A549 (cell line): ENCODE data around the gene MYL6. TPM values are rescaled to one million over a fixed set of nuclear protein-coding genes. Genes with fewer than 3 reads are reported as not detected.

Experiments used
- ATAC-seq, 2 experiments: fragments of 200-7000 bp in 1 of 2; fragments of >200 bp in 1 of 2; cut with Nextera tagmentation in 1 of 2; cut with Tn5 transposase in 1 of 2; 3 replicates each; pipeline versions ENCODE4 v1.8.0 to v1.9.1; 2018 to 2020; ENCODE audit warnings: mild to moderate bottlenecking in 1 of 2, moderate library complexity in 1 of 2
- CTCF ChIA-PET: fragments of 300-600 bp; sonication (Branson Sonifier 250); formaldehyde crosslinking; extraction: SDS; loops from one replicate; lab custom pipeline; 2021; ENCODE audit warnings: antibody characterized with exemption, inconsistent platforms; lab: Yijun Ruan, JAX
- POLR2A ChIA-PET: fragments of 350-600 bp; formaldehyde crosslinking; extraction: SDS; loops from one replicate; lab custom pipeline; 2021; ENCODE audit warnings: antibody characterized with exemption, inconsistent platforms; lab: Yijun Ruan, JAX
- DNase-seq, 2 experiments: peaks; one replicate each; pipeline versions ENCODE4 v3.0.0 to v3.0.0-alpha.2; 2011 to 2016; ENCODE audit warnings: low read depth in 1 of 2, low spot score in 1 of 2
- FAIRE-seq: peaks from 2 replicates; lab custom pipeline; 2011; peaks lifted over from hg19 to GRCh38; lab: Jason Lieb, UNC
- H3K27ac ChIP-seq, 2 experiments: fragments of >200 bp; sonication (Bioruptor Twin); formaldehyde crosslinking; 3 replicates each; pipeline ENCODE4 v1.5.1; 2016 to 2017
- H3K4me1 ChIP-seq: fragments of >200 bp; sonication (Bioruptor Twin); formaldehyde crosslinking; 3 replicates; pipeline ENCODE4 v1.6.1; 2016
- H3K4me2 ChIP-seq: fragments of >200 bp; sonication (Bioruptor Twin); formaldehyde crosslinking; 3 replicates; pipeline ENCODE4 v1.6.1; 2016
- H3K4me3 ChIP-seq: fragments of >200 bp; sonication (Bioruptor Twin); formaldehyde crosslinking; 3 replicates; pipeline ENCODE4 v1.5.1; 2016
- H3K9me3 ChIP-seq: fragments of >200 bp; sonication (Bioruptor Twin); formaldehyde crosslinking; 3 replicates; pipeline ENCODE4 v1.6.1; 2016
- CHD2 ChIP-seq: fragments of 150-350 bp; IDR thresholded peaks from 2 replicates; pipeline ENCODE4 v1.6.1; 2014; ENCODE audit warnings: low read length; ENCODE audit not compliant: partially characterized antibody
- CHD4 ChIP-seq: fragments of 200-600 bp; sonication (generic); IDR thresholded peaks from 2 replicates; pipeline ENCODE4 v1.6.1; 2016; ENCODE audit warnings: antibody characterized with exemption, mild to moderate bottlenecking, borderline replicate concordance
- EP300 ChIP-seq, 2 experiments: fragments of >200 bp; sonication (Bioruptor Twin); formaldehyde crosslinking; IDR thresholded peaks; 2 replicates in 1 of 2; 3 replicates in 1 of 2; pipeline ENCODE4 v1.6.1; 2016 to 2017
- ESRRA ChIP-seq: fragments of 150-350 bp; IDR thresholded peaks from 2 replicates; pipeline ENCODE4 v1.6.1; 2014; ENCODE audit warnings: mild to moderate bottlenecking, low read length, borderline replicate concordance
- FOSB ChIP-seq: fragments of 250-450 bp; sonication (Bioruptor Pico); IDR thresholded peaks from 2 replicates; pipeline ENCODE4 v1.5.0; 2020; ENCODE audit warnings: mild to moderate bottlenecking, moderate library complexity
- FOXS1 ChIP-seq: fragments of 250-450 bp; sonication (Bioruptor Pico); IDR thresholded peaks from 2 replicates; pipeline ENCODE4 v1.5.0; 2020; ENCODE audit warnings: mild to moderate bottlenecking, moderate library complexity
- GATA3 ChIP-seq: IDR thresholded peaks from 2 replicates; pipeline ENCODE4 v1.6.1; 2012; ENCODE audit warnings: borderline replicate concordance
- HEYL ChIP-seq: fragments of 250-450 bp; sonication (Bioruptor Pico); IDR thresholded peaks from 2 replicates; pipeline ENCODE4 v1.8.0; 2021; ENCODE audit warnings: mild to moderate bottlenecking, moderate library complexity
- HOXB13 ChIP-seq: fragments of 250-450 bp; sonication (Bioruptor Pico); IDR thresholded peaks from 2 replicates; pipeline ENCODE4 v1.5.0; 2020; ENCODE audit warnings: low read depth, mild to moderate bottlenecking, moderate library complexity
- HOXB5 ChIP-seq: fragments of 250-450 bp; sonication (Bioruptor Pico); IDR thresholded peaks from 2 replicates; pipeline ENCODE4 v1.5.0; 2020; ENCODE audit warnings: mild to moderate bottlenecking, moderate library complexity
- KDM5A ChIP-seq: fragments of 200-600 bp; sonication (generic); IDR thresholded peaks from 2 replicates; pipeline ENCODE4 v1.6.1; 2016; ENCODE audit warnings: antibody characterized with exemption, mild to moderate bottlenecking
- POLR2A ChIP-seq: IDR thresholded peaks from 2 replicates; pipeline ENCODE4 v1.6.1; 2012; ENCODE audit warnings: mild to moderate bottlenecking, low read length
- RAD21 ChIP-seq, 2 experiments: fragments of >200 bp in 1 of 2; sonication (Bioruptor Twin) in 1 of 2; formaldehyde crosslinking in 1 of 2; IDR thresholded peaks in 1 of 2; conservative IDR thresholded peaks in 1 of 2; 2 replicates in 1 of 2; 3 replicates in 1 of 2; pipeline ENCODE4 v1.6.1; 2012 to 2018; ENCODE audit warnings: inconsistent platforms in 1 of 2
- RFX5 ChIP-seq: fragments of 450-650 bp; IDR thresholded peaks from 2 replicates; pipeline ENCODE4 v1.7.1; 2014; ENCODE audit warnings: antibody characterized with exemption, mild to moderate bottlenecking, moderate library complexity
- RNF2 ChIP-seq: fragments of 200-600 bp; sonication (generic); IDR thresholded peaks from 2 replicates; pipeline ENCODE4 v1.6.1; 2016; ENCODE audit warnings: low read depth, mild to moderate bottlenecking, antibody characterized with exemption, moderate library complexity, borderline replicate concordance
- TFCP2L1 ChIP-seq: fragments of 250-450 bp; sonication (Bioruptor Pico); IDR thresholded peaks from 2 replicates; pipeline ENCODE4 v1.5.0; 2021; ENCODE audit warnings: mild to moderate bottlenecking
- ZFP36 ChIP-seq: fragments of 450-650 bp; IDR thresholded peaks from 2 replicates; pipeline ENCODE4 v1.6.1; 2014; ENCODE audit warnings: borderline replicate concordance; ENCODE audit not compliant: partially characterized antibody
- WGBS: methylation state at CpG from one replicate; pipeline ENCODE4 v1.1.6; 2017; ENCODE audit errors: missing lambda C conversion rate; 5-methylcytosine and 5-hydroxymethylcytosine counted together
- polyA plus RNA-seq, 4 experiments: library from polyadenylated mRNA; depleted of rRNA in 3 of 4; stranded (reverse); fragments of >200 nt; fragmentation: RNase III in 1 of 4; extraction: RNeasy Plus Mini Kit Qiagen cat#74134 plus additional on column Dnase treatment in 1 of 4; gene quantifications; 2 replicates in 3 of 4; 3 replicates in 1 of 4; pipeline ENCODE4 v1.2.3, GENCODE V29; 2011 to 2017
- TF ChIP-seq, protein P1 (sequence below): fragments of 250-450 bp; sonication (Bioruptor Pico); IDR thresholded peaks from 2 replicates; pipeline ENCODE4 v1.5.0; 2020; ENCODE audit warnings: low read depth, mild to moderate bottlenecking, moderate library complexity
- TF ChIP-seq, protein P2 (sequence below): IDR thresholded peaks from 2 replicates; pipeline ENCODE4 v1.6.1; 2012; ENCODE audit warnings: low read depth, borderline replicate concordance
- TF ChIP-seq, protein P3 (sequence below): fragments of 250-450 bp; sonication (Bioruptor Pico); IDR thresholded peaks from 2 replicates; pipeline ENCODE4 v1.5.0; 2021; ENCODE audit warnings: mild to moderate bottlenecking, moderate library complexity, borderline replicate concordance

MYL6 gene
- polyA plus RNA-seq, 2 of the 4 experiments (the other 2 are of a cell fraction) = 2,307 to 3,268 TPM

DNA sequence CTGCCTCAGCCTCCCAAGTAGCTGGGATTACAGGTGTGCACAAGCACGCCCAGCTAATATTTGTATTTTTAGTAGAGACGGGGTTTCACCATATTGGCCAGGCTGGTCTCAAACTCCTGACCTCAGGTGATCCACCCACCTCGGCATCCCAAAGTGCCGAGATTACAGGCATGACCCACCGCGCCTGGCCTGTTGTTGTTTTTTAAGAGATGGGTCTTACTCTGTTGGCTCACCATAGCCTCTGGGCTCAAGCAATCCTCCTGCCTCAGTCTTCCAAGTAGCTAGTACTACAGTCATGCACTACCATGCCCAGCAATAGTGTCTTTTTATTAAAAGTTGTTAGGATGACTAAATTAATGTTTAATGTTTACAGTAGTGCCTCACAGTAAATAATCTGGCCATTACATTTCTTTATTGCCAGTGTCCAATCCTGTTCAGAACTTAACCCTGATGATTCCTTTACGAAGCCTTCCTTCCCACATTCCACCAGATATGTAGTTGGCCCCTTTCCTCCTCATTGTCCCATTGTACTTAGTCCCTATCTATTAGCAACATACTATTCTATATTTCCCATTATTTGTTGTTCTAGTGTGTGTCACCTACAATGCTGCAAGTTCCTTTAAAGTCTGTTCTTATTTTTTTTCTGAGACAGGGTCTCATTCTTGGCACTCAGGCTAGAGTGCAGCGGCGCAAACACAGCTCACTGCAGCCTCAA, 39.9 kb downstream of the MYL6 start:
- H3K27ac ChIP-seq = no peak overlapping the region
- POLR2A ChIA-PET = no interaction called here
- TF ChIP-seq TFCP2L1 (CRISPR knock-in tag) = no peak
- no peak for TF ChIP-seq FOXS1 (CRISPR knock-in tag)
- TF ChIP-seq FOSB = no peak
- TF ChIP-seq ZFP36 = no peak
- TF ChIP-seq RNF2 = no peak
- no peak for TF ChIP-seq HEYL (CRISPR knock-in tag)
- TF ChIP-seq, protein P1, sequence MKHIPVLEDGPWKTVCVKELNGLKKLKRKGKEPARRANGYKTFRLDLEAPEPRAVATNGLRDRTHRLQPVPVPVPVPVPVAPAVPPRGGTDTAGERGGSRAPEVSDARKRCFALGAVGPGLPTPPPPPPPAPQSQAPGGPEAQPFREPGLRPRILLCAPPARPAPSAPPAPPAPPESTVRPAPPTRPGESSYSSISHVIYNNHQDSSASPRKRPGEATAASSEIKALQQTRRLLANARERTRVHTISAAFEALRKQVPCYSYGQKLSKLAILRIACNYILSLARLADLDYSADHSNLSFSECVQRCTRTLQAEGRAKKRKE (CRISPR knock-in tag) = no peak
- TF ChIP-seq RFX5 = no peak
- no peak for TF ChIP-seq CHD2
- TF ChIP-seq RAD21 (conservative IDR thresholded peaks at IDR 0.05 in 1 of 2, IDR thresholded peaks at IDR 0.05 in 1 of 2) = no peak
- TF ChIP-seq GATA3 = no peak
- TF ChIP-seq, all 56 proteins: peak for 0
- CTCF ChIA-PET = interaction anchor here (1.0 to 6.3 kb wide), 7 partner anchors 8 to 78 kb away, joined by 3 to 46 read pairs (median 9); partner anchors contain the start of genes ANKRD52, RNF41 and SMARCC2
- ATAC-seq (no peak), FAIRE-seq (no peak), DNase-seq (no peak)
- H3K4me2 ChIP-seq = no peak overlapping the region
- no peaks in the 10 kb centered on the region for H3K9me3 ChIP-seq
- WGBS = 80% methylated on average over 9 of the region's 9 CpGs
- H3K4me1 ChIP-seq = no peaks in the 10 kb centered on the region
- no peak overlapping the region for H3K4me3 ChIP-seq

DNA sequence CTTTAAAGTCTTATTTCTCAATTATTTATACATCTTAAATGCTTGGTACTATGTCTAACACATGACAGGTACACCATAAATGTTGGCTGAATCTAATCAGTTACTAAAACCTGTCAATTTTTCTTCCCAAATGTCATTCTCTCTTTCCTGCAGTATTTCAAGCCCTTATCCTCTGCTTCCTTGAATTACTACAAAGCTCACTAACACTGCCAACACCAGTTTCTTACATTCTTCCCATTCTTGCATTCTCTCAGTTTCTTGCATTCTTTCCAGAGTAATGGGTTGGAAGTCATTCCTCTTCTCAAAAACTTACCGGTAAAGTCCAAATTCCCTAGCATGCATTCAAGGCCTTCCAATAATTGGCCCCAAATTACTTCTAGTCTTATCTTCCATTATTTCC, 40.7 kb downstream of the MYL6 start:
- no peak for FAIRE-seq
- ChIA-PET CTCF (interaction anchor here (0.9 to 6.3 kb wide), 4 partner anchors 7 to 23 kb away, joined by 3 to 46 read pairs (median 13); partner anchors contain the start of genes RNF41 and SMARCC2), POLR2A (no interaction called here)
- DNase-seq = no peak
- Histone ChIP-seq H3K4me2 (no peak overlapping the region), H3K9me3 (no peaks in the 10 kb centered on the region), H3K27ac (no peak overlapping the region), H3K4me1 (no peaks in the 10 kb centered on the region), H3K4me3 (no peak overlapping the region)
- 74% methylated on average over 1 of the region's 1 CpG for WGBS
- no peak for ATAC-seq
- TF ChIP-seq HOXB13 (CRISPR knock-in tag) (no peak), EP300 (IDR thresholded peaks at IDR 0.05) (no peak), KDM5A (no peak), HOXB5 (CRISPR knock-in tag) (no peak), ESRRA (no peak), POLR2A (no peak), CHD4 (no peak), CHD2 (no peak)
- TF ChIP-seq, protein P2, sequence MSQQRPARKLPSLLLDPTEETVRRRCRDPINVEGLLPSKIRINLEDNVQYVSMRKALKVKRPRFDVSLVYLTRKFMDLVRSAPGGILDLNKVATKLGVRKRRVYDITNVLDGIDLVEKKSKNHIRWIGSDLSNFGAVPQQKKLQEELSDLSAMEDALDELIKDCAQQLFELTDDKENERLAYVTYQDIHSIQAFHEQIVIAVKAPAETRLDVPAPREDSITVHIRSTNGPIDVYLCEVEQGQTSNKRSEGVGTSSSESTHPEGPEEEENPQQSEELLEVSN = no peak
- TF ChIP-seq, protein P3, sequence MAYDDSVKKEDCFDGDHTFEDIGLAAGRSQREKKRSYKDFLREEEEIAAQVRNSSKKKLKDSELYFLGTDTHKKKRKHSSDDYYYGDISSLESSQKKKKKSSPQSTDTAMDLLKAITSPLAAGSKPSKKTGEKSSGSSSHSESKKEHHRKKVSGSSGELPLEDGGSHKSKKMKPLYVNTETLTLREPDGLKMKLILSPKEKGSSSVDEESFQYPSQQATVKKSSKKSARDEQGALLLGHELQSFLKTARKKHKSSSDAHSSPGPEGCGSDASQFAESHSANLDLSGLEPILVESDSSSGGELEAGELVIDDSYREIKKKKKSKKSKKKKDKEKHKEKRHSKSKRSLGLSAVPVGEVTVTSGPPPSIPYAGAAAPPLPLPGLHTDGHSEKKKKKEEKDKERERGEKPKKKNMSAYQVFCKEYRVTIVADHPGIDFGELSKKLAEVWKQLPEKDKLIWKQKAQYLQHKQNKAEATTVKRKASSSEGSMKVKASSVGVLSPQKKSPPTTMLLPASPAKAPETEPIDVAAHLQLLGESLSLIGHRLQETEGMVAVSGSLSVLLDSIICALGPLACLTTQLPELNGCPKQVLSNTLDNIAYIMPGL (CRISPR knock-in tag) = no peak
